ENCODE results near the gene IL1R1.

- TF ChIP-seq CTCF (IDR thresholded peaks at IDR 0.05; ENCODE audit: low read depth, low read length, missing input control) (no peak), MAX (IDR thresholded peaks at IDR 0.05) (peak; percentile 68), REST (IDR thresholded peaks at IDR 0.05) (peak; percentile 54), TAF1 (conservative IDR thresholded peaks at IDR 0.05) (no peak), RXRA (IDR thresholded peaks at IDR 0.05) (peak; percentile 84 to 85), RAD21 (IDR thresholded peaks at IDR 0.05) (peak; percentile 47 to 68), HNF4G (IDR thresholded peaks at IDR 0.05) (peak; percentile 93)
Observed at GRCh38 chr2:102107741-102108070, 34.8 kb upstream of the IL1R1 start.
